KOPT-K1 (cell line): ENCODE results near the gene SYT8.
"Not testable (repeated sequence)": the region's sequence is repeated elsewhere in the genome, so short reads cannot be mapped to it uniquely, and the experiment has no call there.

Source experiments
- H3K27ac ChIP-seq: fragments of 200-600 bp; sonication (generic); 2 replicates; pipeline ENCODE4 v1.5.1; 2016; ENCODE audit warnings: antibody characterized with exemption, mild to moderate bottlenecking, low read depth, low read length; ENCODE audit not compliant: poor library complexity, severe bottlenecking
- H3K36me3 ChIP-seq: fragments of 200-600 bp; sonication (generic); 2 replicates; pipeline ENCODE4 v1.5.1; 2017; ENCODE audit warnings: antibody characterized with exemption, mild to moderate bottlenecking, low read length, moderate library complexity; ENCODE audit not compliant: insufficient read depth
- H3K9me3 ChIP-seq: fragments of 200-600 bp; sonication (generic); 2 replicates; pipeline ENCODE4 v1.5.1; 2017; ENCODE audit warnings: antibody characterized with exemption, low read length, mild to moderate bottlenecking; ENCODE audit not compliant: insufficient read depth, poor library complexity, severe bottlenecking

The SYT8 gene

GRCh38 chr11:1875093-1875850, 40.5 kb downstream of the SYT8 start:
- no peak overlapping the region for H3K27ac ChIP-seq
- no peaks in the 10 kb centered on the region for H3K9me3 ChIP-seq
- no peaks in the 10 kb centered on the region for H3K36me3 ChIP-seq

GRCh38 chr11:1875851-1876301, 41.1 kb downstream of the SYT8 start:
- not testable (repeated sequence) for H3K36me3 ChIP-seq, H3K27ac ChIP-seq, H3K9me3 ChIP-seq

GRCh38 chr11:1876361-1877063, 41.7 kb downstream of the SYT8 start:
- Histone ChIP-seq H3K9me3 (no peaks in the 10 kb centered on the region), H3K36me3 (no peaks in the 10 kb centered on the region; the same call in 1 of the 2 replicates), H3K27ac (no peak overlapping the region)

- Histone ChIP-seq H3K9me3 (no peaks in the 10 kb centered on the region), H3K36me3 (no peaks in the 10 kb centered on the region; the same call in 1 of the 2 replicates), H3K27ac (no peak overlapping the region)
Observed at GRCh38 chr11:1877211-1878136, 42.7 kb downstream of the SYT8 start.

- Histone ChIP-seq H3K27ac (no peak overlapping the region), H3K36me3 (no peaks in the 10 kb centered on the region; the same call in 1 of the 2 replicates), H3K9me3 (no peaks in the 10 kb centered on the region)
Observed at GRCh38 chr11:1878137-1879031, 43.6 kb downstream of the SYT8 start.

GRCh38 chr11:1879342-1879940, 44.7 kb downstream of the SYT8 start:
- Histone ChIP-seq H3K27ac (no peak overlapping the region), H3K9me3 (no peaks in the 10 kb centered on the region), H3K36me3 (peaks cover 9% of the 10 kb centered on the region; the same call in 1 of the 2 replicates)

GRCh38 chr11:1879941-1880720, 45.3 kb downstream of the SYT8 start:
- no peaks in the 10 kb centered on the region for H3K9me3 ChIP-seq
- no peak overlapping the region for H3K27ac ChIP-seq

GRCh38 chr11:1880746-1881441, 46.1 kb downstream of the SYT8 start:
- H3K9me3 ChIP-seq, result no peaks in the 10 kb centered on the region
- no peak overlapping the region for H3K27ac ChIP-seq
- H3K36me3 ChIP-seq, result peaks cover 24% of the 10 kb centered on the region

More at GRCh38 chr11:1879941-1880720, 45.3 kb downstream of the SYT8 start:
- peaks cover 16% of the 10 kb centered on the region for H3K36me3 ChIP-seq

- Histone ChIP-seq H3K36me3 (peaks cover 31% of the 10 kb centered on the region), H3K27ac (no peak overlapping the region), H3K9me3 (no peaks in the 10 kb centered on the region)
Observed at GRCh38 chr11:1881442-1882264, 46.9 kb downstream of the SYT8 start.

- peaks cover 33% of the 10 kb centered on the region for H3K36me3 ChIP-seq
- peak overlapping the region; percentile 20 for H3K27ac ChIP-seq
- H3K9me3 ChIP-seq, result no peaks in the 10 kb centered on the region
Observed at GRCh38 chr11:1882265-1883238, 47.8 kb downstream of the SYT8 start.
